HepG2 (cell line): ENCODE measurements around the gene JSRP1. TPM values are rescaled to one million over a fixed set of nuclear protein-coding genes. Genes with fewer than 3 reads are reported as not detected.

Source experiments
- ATAC-seq: fragments of 200-7000 bp; cut with Tn5 transposase; 3 replicates; pipeline ENCODE4 v1.9.1; 2020; ENCODE audit warnings: mild to moderate bottlenecking, moderate library complexity
- BruUV-seq: library from RNA; stranded (reverse); fragments of 400-500 nt; replicated peaks from 2 replicates; lab custom pipeline; 2021; lab: Mats Ljungman, UMichigan
- CTCF ChIA-PET: fragments of 300-600 bp; formaldehyde crosslinking; extraction: SDS; loops from one replicate; lab custom pipeline; 2021; ENCODE audit warnings: low total read pairs, inconsistent platforms, low intra/inter-chr PET ratio; lab: Yijun Ruan, JAX
- POLR2A ChIA-PET: fragments of 350-600 bp; sonication (Branson Sonifier 250); formaldehyde crosslinking; loops from one replicate; lab custom pipeline; 2020; ENCODE audit warnings: antibody characterized with exemption, inconsistent platforms; lab: Yijun Ruan, JAX
- DNase-seq: peaks from one replicate; pipeline ENCODE4 v3.0.0-alpha.2; 2015; ENCODE audit warnings: low spot score
- FAIRE-seq: peaks from 3 replicates; lab custom pipeline; 2011; peaks lifted over from hg19 to GRCh38; lab: Jason Lieb, UNC
- H2AFZ ChIP-seq: one replicate; pipeline ENCODE4 v1.6.1; 2011; ENCODE audit warnings: low read length, inconsistent platforms
- H3K27ac ChIP-seq: fragments of 300-600 bp; 3 replicates; pipeline ENCODE4 v1.8.0; 2011; ENCODE audit warnings: mixed run types, mild to moderate bottlenecking, mixed read lengths, low read length, inconsistent platforms; ENCODE audit not compliant: insufficient read depth; ENCODE audit errors: extremely low read length
- H3K27me3 ChIP-seq, 2 experiments: fragments of 200-600 bp in 1 of 2; 2 replicates in 1 of 2; 3 replicates in 1 of 2; pipeline versions ENCODE4 v1.6.0 to v1.8.0; 2011; ENCODE audit warnings: low read length in 2 of 2, mild to moderate bottlenecking in 2 of 2, moderate library complexity in 2 of 2, inconsistent platforms in 1 of 2; ENCODE audit not compliant: insufficient read depth in 2 of 2, control insufficient read depth in 1 of 2
- H3K36me3 ChIP-seq, 2 experiments: fragments of 200-600 bp in 1 of 2; replicated peaks in 1 of 2; 2 replicates in 1 of 2; 3 replicates in 1 of 2; pipeline versions ENCODE4 v1.5.1 to v1.8.0; 2011; ENCODE audit warnings: low read length in 2 of 2, inconsistent platforms in 1 of 2; ENCODE audit not compliant: insufficient read depth in 2 of 2, control insufficient read depth in 1 of 2
- H3K4me1 ChIP-seq: 2 replicates; pipeline ENCODE4 v1.5.1; 2012; ENCODE audit warnings: low read length, inconsistent platforms; ENCODE audit not compliant: insufficient read depth
- H3K4me2 ChIP-seq: 2 replicates; pipeline ENCODE4 v1.6.0; 2011; ENCODE audit warnings: low read depth, low read length, inconsistent platforms
- H3K4me3 ChIP-seq, 3 experiments: fragments of 200-600 bp in 1 of 3; sonication (generic), shearing (Covaris generic) in 1 of 3; replicated peaks in 1 of 3; 2 replicates each; pipeline ENCODE4 v1.5.1; 2011 to 2016; ENCODE audit warnings: low read length in 3 of 3, inconsistent platforms in 2 of 3, low read depth in 2 of 3, mild to moderate bottlenecking in 2 of 3, control low read depth in 1 of 3, mixed read lengths in 1 of 3; ENCODE audit not compliant: insufficient read depth in 1 of 3
- H3K79me2 ChIP-seq: one replicate; pipeline ENCODE4 v1.6.1; 2011; ENCODE audit warnings: low read length, inconsistent platforms; ENCODE audit not compliant: insufficient read depth
- H3K9ac ChIP-seq: 2 replicates; pipeline ENCODE4 v1.6.0; 2011; ENCODE audit warnings: mild to moderate bottlenecking, low read depth, low read length, inconsistent platforms; ENCODE audit not compliant: insufficient read depth
- H3K9me3 ChIP-seq: 2 replicates; pipeline ENCODE4 v1.5.1; 2012; ENCODE audit warnings: mild to moderate bottlenecking, low read length
- H4K20me1 ChIP-seq: 2 replicates; pipeline ENCODE4 v1.6.0; 2011; ENCODE audit warnings: inconsistent platforms, mild to moderate bottlenecking, low read length, moderate library complexity; ENCODE audit not compliant: insufficient read depth
- EHMT2 ChIP-seq: fragments of 200-600 bp; sonication (generic); IDR thresholded peaks from 2 replicates; pipeline ENCODE4 v1.7.0; 2017; ENCODE audit warnings: antibody characterized with exemption, low read depth, low read length, borderline replicate concordance
- ETV6 ChIP-seq: sonication (generic); formaldehyde crosslinking; conservative IDR thresholded peaks from 2 replicates; pipeline ENCODE4 v1.4.0; 2020; ENCODE audit warnings: missing genetic modification reagents
- KDM5B ChIP-seq: sonication (generic); formaldehyde crosslinking; IDR thresholded peaks from 2 replicates; pipeline ENCODE4 v1.4.0; 2020; ENCODE audit warnings: missing genetic modification reagents, mild to moderate bottlenecking, borderline replicate concordance
- NPAS2 ChIP-seq: sonication (generic); formaldehyde crosslinking; IDR thresholded peaks from 2 replicates; pipeline ENCODE4 v1.8.0; 2022; ENCODE audit warnings: mild to moderate bottlenecking, missing genetic modification reagents, borderline replicate concordance
- SIN3B ChIP-seq: fragments of 150-350 bp; IDR thresholded peaks from 2 replicates; pipeline ENCODE4 v1.6.1; 2014; ENCODE audit warnings: low read length
- TGIF2 ChIP-seq: IDR thresholded peaks from 2 replicates; pipeline ENCODE4 v1.6.1; 2016; ENCODE audit warnings: control low read depth, missing compliant biosample characterization
- TOPORS ChIP-seq: sonication (generic); formaldehyde crosslinking; IDR thresholded peaks from 2 replicates; pipeline ENCODE4 v1.8.0; 2023; ENCODE audit warnings: mild to moderate bottlenecking, missing genetic modification reagents
- TSC22D2 ChIP-seq: sonication (generic); formaldehyde crosslinking; IDR thresholded peaks from 2 replicates; pipeline ENCODE4 v1.5.1; 2020; ENCODE audit warnings: missing genetic modification reagents, mild to moderate bottlenecking, borderline replicate concordance
- ZEB1 ChIP-seq: IDR thresholded peaks from 2 replicates; pipeline ENCODE4 v1.6.1; 2012; ENCODE audit warnings: mild to moderate bottlenecking, low read depth, inconsistent platforms; ENCODE audit not compliant: insufficient replicate concordance
- ZFP90 ChIP-seq: sonication (generic); formaldehyde crosslinking; IDR thresholded peaks from 2 replicates; pipeline ENCODE4 v1.8.0; 2022; ENCODE audit warnings: missing genetic modification reagents, mild to moderate bottlenecking, inconsistent platforms, borderline replicate concordance
- ZNF260 ChIP-seq: sonication (generic); formaldehyde crosslinking; IDR thresholded peaks from 2 replicates; pipeline ENCODE4 v1.4.0; 2020; ENCODE audit warnings: missing genetic modification reagents, low read depth, mild to moderate bottlenecking, borderline replicate concordance
- ZNF263 ChIP-seq: sonication (generic); formaldehyde crosslinking; IDR thresholded peaks from 2 replicates; pipeline ENCODE4 v1.4.0; 2020; ENCODE audit warnings: missing genetic modification reagents
- ZNF296 ChIP-seq: sonication (generic); formaldehyde crosslinking; conservative IDR thresholded peaks from 2 replicates; pipeline ENCODE4 v1.5.0; 2020; ENCODE audit warnings: mild to moderate bottlenecking, missing genetic modification reagents
- ZNF556 ChIP-seq: sonication (generic); formaldehyde crosslinking; IDR thresholded peaks from 2 replicates; pipeline ENCODE4 v1.4.0; 2020; ENCODE audit warnings: mild to moderate bottlenecking, missing genetic modification reagents, borderline replicate concordance
- WGBS: methylation state at CpG from one replicate; pipeline ENCODE4 v1.1.6; 2017; ENCODE audit warnings: low lambda C conversion rate; 5-methylcytosine and 5-hydroxymethylcytosine counted together
- in situ Hi-C: cut with HindIII; loops from 2 replicates; pipeline ENCODE4 v1.10.0; 2017; ENCODE audit warnings: low pct_unique_long_range_greater_than_20kb; ENCODE audit not compliant: extremely low pct_ligation_motif_present
- intact Hi-C: fragments of 100-400 bp; cut with micrococcal nuclease; formaldehyde crosslinking; loops from one replicate; pipeline ENCODE4 v1.10.0; 2022; ENCODE audit not compliant: unreplicated experiment
- polyA plus RNA-seq, 8 experiments: library from polyadenylated mRNA; depleted of rRNA in 3 of 8; stranded (reverse) in 7 of 8; unstranded in 1 of 8; fragments of >200 nt; fragmentation: Illumina TruSeq in 4 of 8; extraction: Trizol in 4 of 8; gene quantifications; 2 replicates each; pipeline versions ENCODE4 v1.2.1 to v1.2.3, GENCODE V29; 2011 to 2016; ENCODE audit warnings: low read depth in 4 of 8, missing spikeins in 1 of 8, mixed read lengths in 1 of 8; ENCODE audit not compliant: insufficient read depth in 1 of 8
- total RNA-seq, 5 experiments: library from RNA; depleted of rRNA; stranded (reverse); fragments of >200 nt; fragmentation: Illumina TruSeq; extraction: Trizol; gene quantifications; 2 replicates each; pipeline ENCODE4 v1.2.3, GENCODE V29; 2016; ENCODE audit warnings: low read depth in 1 of 5
- TF ChIP-seq, protein P1 (sequence below): sonication (generic); formaldehyde crosslinking; IDR thresholded peaks from 2 replicates; pipeline ENCODE4 v1.8.1; 2023; ENCODE audit warnings: mild to moderate bottlenecking, moderate library complexity, missing genetic modification reagents
- TF ChIP-seq, protein P2 (sequence below): sonication (generic); formaldehyde crosslinking; IDR thresholded peaks from 2 replicates; pipeline ENCODE4 v1.9.0; 2021; ENCODE audit warnings: missing genetic modification reagents, borderline replicate concordance
- TF ChIP-seq, protein P3 (sequence below): sonication (generic); formaldehyde crosslinking; IDR thresholded peaks from 2 replicates; pipeline ENCODE4 v1.4.0; 2020; ENCODE audit warnings: low read depth, mild to moderate bottlenecking, missing genetic modification reagents

JSRP1 gene
- total and polyA plus RNA-seq, 2 of the 13 experiments (the other 11 are each of a cell fraction or from before 2014, with no cell fraction given), result 0.16 to 0.38 TPM

DNA sequence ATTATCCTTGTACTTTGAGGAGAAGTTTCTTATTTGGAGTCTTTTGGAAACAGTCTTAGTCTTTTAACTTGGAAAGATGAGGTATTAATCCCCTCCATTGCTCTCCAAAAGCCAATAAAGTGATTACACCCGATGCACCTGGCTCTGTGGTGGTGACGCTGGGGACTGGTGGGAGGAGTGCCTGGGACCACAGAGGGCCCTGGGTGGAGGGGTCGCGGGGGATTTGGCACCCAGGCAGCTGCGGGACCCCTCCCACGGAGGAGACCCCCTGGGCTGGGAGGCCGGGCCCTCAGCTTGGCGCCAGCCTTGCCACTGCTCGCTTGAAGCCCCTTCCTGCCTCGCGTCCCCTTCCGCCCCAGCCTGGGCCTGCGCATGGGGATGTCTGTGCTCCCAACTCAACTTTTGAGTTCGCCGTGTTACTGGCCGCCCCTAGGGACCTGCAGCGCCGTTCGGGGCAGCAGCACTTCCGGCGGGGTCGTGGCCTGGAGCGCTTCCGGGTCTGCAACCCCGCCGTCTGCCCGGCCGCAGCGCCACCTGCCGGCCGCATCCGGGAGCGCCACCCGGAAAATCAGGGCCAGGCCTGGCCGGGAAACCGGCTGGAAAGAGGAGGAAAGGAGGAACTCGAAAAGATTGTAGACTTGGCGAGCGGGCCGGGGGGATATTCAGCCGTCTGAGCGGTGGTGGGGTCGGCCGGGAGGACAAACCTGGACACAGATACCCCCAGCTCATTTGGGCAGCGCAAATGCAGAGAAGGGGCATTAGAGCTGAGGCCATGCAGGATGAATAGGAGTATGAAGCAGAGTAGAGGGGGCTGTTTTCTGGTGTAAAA is 17.4 kb upstream of the JSRP1 start (continued):
- TF ChIP-seq ZNF260 (CRISPR knock-in tag), result no peak
- peak; percentile 84 for TF ChIP-seq KDM5B (CRISPR knock-in tag)
- TF ChIP-seq, protein P1, sequence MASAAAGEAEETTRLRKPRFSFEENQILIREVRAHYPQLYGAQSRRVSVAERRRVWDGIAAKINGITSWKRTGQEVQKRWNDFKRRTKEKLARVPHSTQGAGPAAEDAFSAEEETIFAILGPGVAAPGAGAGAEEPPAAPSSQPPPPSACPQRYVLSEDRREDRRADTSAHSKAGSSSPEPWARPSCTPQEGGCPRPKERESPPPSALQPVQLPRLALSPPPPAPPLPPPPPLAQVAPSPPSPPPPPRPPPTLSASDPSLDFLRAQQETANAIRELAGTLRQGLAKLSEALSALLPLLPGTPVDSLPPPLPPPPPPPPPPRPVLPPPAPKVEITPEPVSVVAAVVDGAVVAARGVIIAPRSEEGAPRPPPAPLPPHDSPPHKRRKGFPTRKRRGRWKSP (CRISPR knock-in tag), result no peak; the same call in 1 of the 2 replicates
- no peak for TF ChIP-seq SIN3B
- TF ChIP-seq ZFP90 (CRISPR knock-in tag), result 0 out of 2 replicates have a peak, but pooled peaks have one; percentile 13
- TF ChIP-seq ETV6 (CRISPR knock-in tag), result peak; percentile 70; the same call in 1 of the 2 replicates
- no peak for TF ChIP-seq ZEB1
- TF ChIP-seq TOPORS (CRISPR knock-in tag), result no peak

DNA sequence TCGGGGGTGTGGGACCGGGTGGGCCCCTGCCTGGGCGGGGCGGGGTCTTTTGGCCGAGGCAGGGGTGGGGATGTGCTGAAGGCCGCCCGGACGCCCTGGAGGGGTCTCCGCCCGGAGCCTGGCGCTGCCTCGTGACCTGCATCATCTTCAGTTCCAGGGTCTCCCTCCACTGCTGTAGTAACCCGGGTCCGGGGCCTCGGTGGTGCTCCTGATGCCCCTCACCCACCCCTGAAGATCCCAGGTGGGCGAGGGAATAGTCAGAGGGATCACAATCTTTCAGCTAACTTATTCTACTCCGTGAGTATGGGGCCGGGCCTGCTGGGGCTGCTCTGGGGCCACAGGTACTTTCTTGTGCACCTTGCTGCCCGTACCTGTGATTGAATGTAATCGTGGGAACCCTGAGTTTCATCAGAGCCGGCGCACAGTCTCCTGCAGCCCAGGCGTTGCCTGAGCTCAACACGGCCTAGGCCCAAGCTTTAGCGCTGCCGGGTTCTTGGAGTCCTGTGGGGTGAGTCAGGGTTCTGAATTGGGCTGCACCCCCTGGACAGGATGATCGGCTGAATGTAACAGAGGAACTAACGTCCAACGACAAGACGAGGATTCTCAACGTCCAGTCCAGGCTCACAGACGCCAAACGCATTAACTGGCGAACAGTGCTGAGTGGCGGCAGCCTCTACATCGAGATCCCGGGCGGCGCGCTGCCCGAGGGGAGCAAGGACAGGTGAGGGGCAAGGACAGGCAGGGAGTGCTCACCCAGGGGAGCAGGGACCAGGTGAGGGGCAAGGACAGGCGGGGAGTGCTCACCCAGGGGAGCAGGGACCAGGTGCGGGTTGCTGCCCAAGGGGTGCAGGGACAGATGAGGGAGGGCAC is 15.3 kb upstream of the JSRP1 start:
- ATAC-seq (no peak), FAIRE-seq (no peak), DNase-seq (no peak)
- TSS peak; percentile 32 for BruUV-seq
- Histone ChIP-seq H3K9me3 (no peaks in the 10 kb centered on the region), H3K4me2 (peak overlapping the region; percentile 85), H2AFZ (no peak overlapping the region), H3K36me3 (peaks cover 4 to 17% of the 10 kb centered on the region in 2 experiments; a peak in 4 of 5 replicates), H4K20me1 (peaks cover 57% of the 10 kb centered on the region), H3K4me1 (peaks cover 48% of the 10 kb centered on the region), H3K4me3 (peak overlapping the region; percentile 93 to 96 (median 94)), H3K27me3 (no peaks in the 10 kb centered on the region; a peak in 1 of 5 replicates), H3K79me2 (peaks cover 39% of the 10 kb centered on the region), H3K27ac (peak overlapping the region; percentile 60), H3K9ac (peak overlapping the region; percentile 96)
- in situ Hi-C loops (no loop called here), intact Hi-C loops (loop anchor here (5.0 kb wide), 1 partner anchor 34 kb away; the partner anchor contains the start of genes PLEKHJ1 and SF3A2)
- POLR2A ChIA-PET, result interaction anchor here (0.6 to 2.9 kb wide), 8 partner anchors 12 to 353 kb away, joined by 3 to 11 read pairs (median 4); partner anchors contain the start of gene PLEKHJ1
- CTCF ChIA-PET, result interaction anchor here (1.2 kb wide), 1 partner anchor 35 kb away, joined by 4 read pairs; the partner anchor contains the start of genes PLEKHJ1 and SF3A2
- WGBS, result 93% methylated on average over 2 of the region's 43 CpGs
- TF ChIP-seq ZNF556 (CRISPR knock-in tag) (no peak), TSC22D2 (CRISPR knock-in tag) (no peak), NPAS2 (CRISPR knock-in tag) (no peak), ZNF296 (CRISPR knock-in tag) (no peak), EHMT2 (no peak), ZNF263 (CRISPR knock-in tag) (peak; percentile 78), TGIF2 (CRISPR knock-in tag) (no peak)
- TF ChIP-seq, protein P2, sequence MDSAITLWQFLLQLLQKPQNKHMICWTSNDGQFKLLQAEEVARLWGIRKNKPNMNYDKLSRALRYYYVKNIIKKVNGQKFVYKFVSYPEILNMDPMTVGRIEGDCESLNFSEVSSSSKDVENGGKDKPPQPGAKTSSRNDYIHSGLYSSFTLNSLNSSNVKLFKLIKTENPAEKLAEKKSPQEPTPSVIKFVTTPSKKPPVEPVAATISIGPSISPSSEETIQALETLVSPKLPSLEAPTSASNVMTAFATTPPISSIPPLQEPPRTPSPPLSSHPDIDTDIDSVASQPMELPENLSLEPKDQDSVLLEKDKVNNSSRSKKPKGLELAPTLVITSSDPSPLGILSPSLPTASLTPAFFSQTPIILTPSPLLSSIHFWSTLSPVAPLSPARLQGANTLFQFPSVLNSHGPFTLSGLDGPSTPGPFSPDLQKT (CRISPR knock-in tag), result no peak
- TF ChIP-seq, protein P3, sequence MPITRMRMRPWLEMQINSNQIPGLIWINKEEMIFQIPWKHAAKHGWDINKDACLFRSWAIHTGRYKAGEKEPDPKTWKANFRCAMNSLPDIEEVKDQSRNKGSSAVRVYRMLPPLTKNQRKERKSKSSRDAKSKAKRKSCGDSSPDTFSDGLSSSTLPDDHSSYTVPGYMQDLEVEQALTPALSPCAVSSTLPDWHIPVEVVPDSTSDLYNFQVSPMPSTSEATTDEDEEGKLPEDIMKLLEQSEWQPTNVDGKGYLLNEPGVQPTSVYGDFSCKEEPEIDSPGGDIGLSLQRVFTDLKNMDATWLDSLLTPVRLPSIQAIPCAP (CRISPR knock-in tag), result no peak
